GM03348 (cell line): ENCODE measurements around the gene FAM32A.

ENCODE experiments used
- DNase-seq: peaks from one replicate; pipeline ENCODE4 v3.0.0; 2012; ENCODE audit warnings: low spot score

The FAM32A gene

DNA sequence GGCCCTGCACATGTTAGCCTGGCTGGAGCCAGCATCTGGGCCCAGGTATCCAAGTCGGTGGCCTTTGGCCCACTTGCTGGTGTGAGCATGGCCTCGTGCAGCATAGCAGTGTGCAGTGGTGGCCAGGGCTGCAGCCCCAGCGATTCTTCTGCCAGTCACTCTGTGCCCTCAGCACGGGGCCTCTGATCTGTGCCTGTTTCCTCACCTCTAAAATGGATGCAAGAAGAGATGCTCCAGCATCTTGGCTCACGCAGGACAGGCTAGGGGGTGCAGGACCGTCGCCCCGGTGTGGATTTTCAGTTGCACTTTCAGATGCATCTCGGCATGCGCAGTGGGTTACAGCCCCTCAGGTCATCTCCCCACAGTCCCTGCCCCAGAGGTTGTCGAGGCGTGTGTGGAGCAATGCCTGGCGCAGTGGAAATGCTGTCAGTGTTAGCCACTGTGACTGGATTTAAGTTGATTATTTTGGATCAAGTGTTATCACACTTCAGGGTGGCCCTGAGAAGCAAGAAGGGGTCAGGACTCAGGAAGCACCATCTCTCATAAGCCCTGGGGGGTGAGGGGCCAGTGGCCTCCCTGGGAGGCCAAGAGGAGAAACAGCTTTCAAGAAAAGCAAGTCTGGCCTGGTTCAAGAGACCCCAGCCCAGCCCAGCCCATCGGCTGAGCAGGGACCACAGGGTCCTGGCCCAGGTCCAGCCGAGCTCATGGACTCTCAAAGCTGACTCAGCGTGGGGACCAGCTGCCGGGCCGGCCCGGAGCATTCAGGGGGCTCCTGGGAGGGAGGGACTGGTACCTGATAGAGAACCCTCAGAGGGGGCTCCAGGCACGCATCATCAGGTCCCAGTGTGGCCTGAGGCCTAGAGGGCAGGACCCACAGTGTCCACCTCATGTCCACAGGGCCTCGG is 40.3 kb downstream of the FAM32A start:
- no peak for DNase-seq

GRCh38 chr19:16226184-16226591 is 41.0 kb downstream of the FAM32A start:
- no peak for DNase-seq

- DNase-seq = no peak
Measured at GRCh38 chr19:16226878-16227836, 41.9 kb downstream of the FAM32A start.

- no peak for DNase-seq
Measured at GRCh38 chr19:16227837-16228636, 42.8 kb downstream of the FAM32A start.

- DNase-seq = no peak
Measured at GRCh38 chr19:16228637-16229321, 43.6 kb downstream of the FAM32A start.

GRCh38 chr19:16229322-16229641 is 44.1 kb downstream of the FAM32A start:
- DNase-seq = no peak

GRCh38 chr19:16232127-16232526 is 46.9 kb downstream of the FAM32A start:
- DNase-seq = no peak

DNA sequence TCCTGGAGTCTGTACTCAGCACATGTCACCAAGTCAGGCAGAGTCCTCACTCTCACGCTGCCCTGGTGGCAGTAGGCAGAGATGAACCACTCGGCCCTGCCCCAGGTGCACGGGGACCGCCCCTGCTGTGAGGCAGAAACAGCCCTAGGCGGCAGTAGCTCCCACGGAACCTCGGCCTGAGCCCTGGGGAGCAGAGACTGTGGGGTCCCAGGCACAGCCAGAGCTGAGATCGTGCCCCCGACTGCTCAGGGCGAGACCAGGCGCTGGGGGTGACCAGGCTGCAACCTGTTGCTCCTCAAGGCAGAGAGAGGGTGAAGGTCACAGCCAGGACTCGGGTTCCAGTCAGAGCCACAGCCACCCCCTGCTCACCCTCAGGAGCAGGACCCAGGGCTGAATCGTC is 47.4 kb downstream of the FAM32A start:
- no peak for DNase-seq

DNA sequence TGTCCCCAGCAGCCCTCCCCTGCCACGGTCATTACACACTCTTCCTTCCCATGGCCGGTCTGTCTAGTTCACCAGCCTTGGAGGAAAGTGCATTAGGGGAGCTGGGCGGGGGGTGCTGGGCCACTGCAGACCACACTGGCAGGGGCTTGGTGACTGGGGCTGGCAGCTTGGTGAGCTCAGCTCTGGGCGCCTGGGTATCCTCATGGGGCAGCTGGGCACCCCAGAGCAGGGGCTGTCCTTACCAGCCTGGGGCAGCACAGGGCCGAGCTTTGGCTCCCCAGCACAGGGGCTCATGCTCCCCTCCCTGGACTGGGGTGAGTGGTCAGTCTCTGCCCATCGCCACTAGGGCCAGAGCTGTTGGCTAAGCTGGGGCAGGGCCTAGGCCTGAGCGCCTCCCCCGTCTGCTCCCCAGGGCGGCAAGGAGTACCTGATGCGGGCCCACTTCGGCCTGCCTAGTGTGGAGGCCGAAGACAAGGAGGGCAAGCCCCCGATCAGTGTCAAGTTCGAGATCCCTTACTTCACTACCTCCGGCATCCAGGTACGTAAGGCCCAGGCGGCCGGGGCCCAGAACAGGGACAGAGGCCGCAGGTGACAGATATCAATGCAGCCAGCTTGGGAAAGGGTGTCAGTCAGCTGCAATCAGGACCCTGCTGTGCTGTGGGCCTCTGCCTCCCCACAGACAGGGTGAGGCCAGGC is 48.0 kb downstream of the FAM32A start:
- no peak for DNase-seq

GRCh38 chr19:16233836-16234551 is 48.8 kb downstream of the FAM32A start:
- DNase-seq = no peak

DNA sequence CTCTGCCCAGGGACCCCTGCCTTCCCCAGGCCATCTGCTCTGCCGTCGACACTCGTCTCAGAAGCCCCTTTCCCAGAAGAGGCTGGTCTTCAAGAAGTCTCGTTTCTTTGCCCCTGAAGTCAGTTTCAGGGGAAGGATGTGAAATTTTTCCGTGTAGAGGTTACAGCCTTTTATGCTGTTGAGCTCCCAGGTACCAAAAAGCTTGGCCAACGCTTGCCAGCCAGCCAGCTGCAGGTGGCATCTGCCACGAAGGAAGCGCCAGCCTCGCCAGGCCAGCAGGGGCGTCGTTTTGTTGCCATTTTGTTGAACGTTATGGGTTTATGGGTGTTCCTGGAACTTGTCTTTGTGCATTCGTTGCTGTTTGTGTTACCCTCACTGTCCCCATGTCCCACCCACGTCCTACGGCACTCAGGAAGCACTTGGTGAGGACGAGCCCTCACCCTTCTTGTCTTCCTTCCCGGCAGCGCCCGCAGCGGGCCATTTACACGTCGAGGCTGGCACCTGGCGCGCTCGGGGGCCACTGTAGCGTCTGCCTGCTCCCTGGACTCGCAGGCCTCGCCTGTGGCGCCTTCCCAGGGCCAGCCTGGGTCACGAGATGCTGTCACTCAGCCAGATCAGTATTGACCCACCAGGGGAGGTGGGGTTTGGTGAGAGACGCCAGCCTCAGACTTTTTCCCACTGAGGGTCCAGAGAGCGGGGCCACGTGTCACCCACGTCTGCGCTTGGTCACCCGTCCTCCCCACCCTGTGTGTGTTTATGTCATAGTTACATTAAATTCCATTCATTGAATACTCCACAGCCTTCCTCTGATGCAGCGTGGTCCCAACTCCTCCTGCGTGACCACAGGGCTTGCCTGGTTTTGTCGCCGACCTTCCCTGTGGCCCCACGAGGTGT is 49.6 kb downstream of the FAM32A start:
- DNase-seq = no peak

- DNase-seq = no peak
Measured at GRCh38 chr19:16235811-16236652, 50.8 kb downstream of the FAM32A start.
